Right lobe of liver (tissue), 4 donors: ENCODE data around the gene CRB3.

Experiments used
- CTCF ChIP-seq, 4 donors: fragments of 200-600 bp in 3 of 4; fragments of 450-650 bp in 1 of 4; IDR thresholded peaks; one replicate each; pipeline versions ENCODE4 v1.5.1 to v1.8.0; 2016 to 2022; ENCODE audit warnings: antibody characterized with exemption in 4 of 4, mild to moderate bottlenecking in 2 of 4
- POLR2A ChIP-seq: fragments of 450-650 bp; IDR thresholded peaks from one replicate; pipeline ENCODE4 v1.6.1; 2017; ENCODE audit warnings: antibody characterized with exemption, mild to moderate bottlenecking
- donor health status: DM: no; HTN: no; CAD: no.
- donor health status: DM: no; HTN: no; CAD: no.
- donor health status: DM: no; HTN: yes; CAD: no.

DNA sequence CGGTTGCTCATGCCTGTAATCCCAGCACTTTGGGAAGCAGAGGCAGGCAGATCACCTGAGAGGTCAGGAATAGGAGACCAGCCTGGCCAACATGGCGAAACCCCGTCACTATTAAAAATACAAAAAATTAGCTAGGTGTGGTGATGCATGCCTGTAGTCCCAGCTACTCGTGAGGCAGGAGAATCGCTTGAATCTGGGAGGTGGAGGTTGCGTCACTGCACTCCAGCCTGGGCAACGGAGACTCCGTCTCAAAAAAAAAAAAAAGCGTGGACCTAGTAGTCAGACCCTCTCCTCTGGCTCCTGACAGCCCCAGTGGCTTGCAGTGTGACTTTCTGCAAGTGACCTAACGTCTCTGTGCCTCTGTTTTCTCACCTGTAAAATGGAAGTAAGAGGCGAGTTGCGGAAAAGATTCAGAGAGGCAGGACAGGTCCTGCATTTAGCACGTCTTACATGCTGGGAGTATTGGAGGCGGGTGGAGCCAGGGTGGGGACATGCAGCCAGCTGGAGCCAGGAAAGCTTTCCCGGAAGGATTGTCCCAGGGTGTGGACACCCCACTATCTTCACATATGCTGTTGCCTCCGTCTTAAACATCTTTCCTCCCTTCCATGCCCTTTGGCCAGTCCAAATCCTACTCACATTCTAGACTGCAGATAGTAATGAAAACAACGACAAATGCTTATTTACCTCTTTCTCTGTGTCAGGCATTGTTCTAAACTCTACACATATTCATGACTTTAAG is 35.1 kb downstream of the CRB3 start:
- no peak for TF ChIP-seq CTCF (IDR thresholded peaks at IDR 0.05)
- TF ChIP-seq POLR2A, result no peak
